ENCODE data around the gene KIF26B.
A peak's percentile ranks its signal among the peaks of the same experiment; 100 is the strongest.

KIF26B gene

GRCh38 chr1:245156736-245157505 lies 2.1 kb downstream of the KIF26B start:
- H3K27me3 ChIP-seq (ENCODE audit: insufficient read depth, low read length), result peaks cover 54% of the 10 kb centered on the region

GRCh38 chr1:245158913-245159312 lies 4.1 kb downstream of the KIF26B start:
- WGBS, result 81% methylated on average over 3 of the region's 3 CpGs
- peaks cover 42% of the 10 kb centered on the region for H3K27me3 ChIP-seq (ENCODE audit: insufficient read depth, low read length)

More at GRCh38 chr1:245156736-245157505, 2.1 kb downstream of the KIF26B start:
- Histone ChIP-seq H3K27ac (ENCODE audit: low read depth, low read length) (no peak overlapping the region), H3K36me3 (ENCODE audit: insufficient read depth, low read length) (no peaks in the 10 kb centered on the region), H3K9me3 (ENCODE audit: insufficient read depth, low read depth, low read length) (no peaks in the 10 kb centered on the region), H3K4me3 (ENCODE audit: low read length) (peak overlapping the region; percentile 66), H3K4me1 (ENCODE audit: insufficient read depth, low read length) (peaks cover 12% of the 10 kb centered on the region; the same call in 1 of the 2 replicates), H3K9ac (ENCODE audit: low read depth, low read length) (peak overlapping the region; percentile 48; the same call in 1 of the 2 replicates)
- WGBS, result 3% methylated on average over 44 of the region's 44 CpGs

GRCh38 chr1:245160288-245160687 lies 5.5 kb downstream of the KIF26B start:
- H3K36me3 ChIP-seq (ENCODE audit: insufficient read depth, low read length), result no peaks in the 10 kb centered on the region
- 88% methylated on average over 5 of the region's 5 CpGs for WGBS

More at GRCh38 chr1:245158913-245159312, 4.1 kb downstream of the KIF26B start:
- Histone ChIP-seq H3K4me1 (ENCODE audit: insufficient read depth, low read length) (peaks cover 12% of the 10 kb centered on the region; the same call in 1 of the 2 replicates), H3K9me3 (ENCODE audit: insufficient read depth, low read depth, low read length) (no peaks in the 10 kb centered on the region), H3K4me3 (ENCODE audit: low read length) (no peak overlapping the region), H3K9ac (ENCODE audit: low read depth, low read length) (no peak overlapping the region), H3K27ac (ENCODE audit: low read depth, low read length) (no peak overlapping the region), H3K36me3 (ENCODE audit: insufficient read depth, low read length) (no peaks in the 10 kb centered on the region)

GRCh38 chr1:245160741-245161400 lies 6.1 kb downstream of the KIF26B start:
- Histone ChIP-seq H3K9ac (ENCODE audit: low read depth, low read length) (no peak overlapping the region), H3K4me3 (ENCODE audit: low read length) (no peak overlapping the region), H3K4me1 (ENCODE audit: insufficient read depth, low read length) (peaks cover 9% of the 10 kb centered on the region; the same call in 1 of the 2 replicates), H3K36me3 (ENCODE audit: insufficient read depth, low read length) (no peaks in the 10 kb centered on the region), H3K27me3 (ENCODE audit: insufficient read depth, low read length) (peaks cover 23% of the 10 kb centered on the region), H3K27ac (ENCODE audit: low read depth, low read length) (no peak overlapping the region), H3K9me3 (ENCODE audit: insufficient read depth, low read depth, low read length) (no peaks in the 10 kb centered on the region)
- whole genome bisulfite sequencing, result 95% methylated on average over 3 of the region's 6 CpGs

More at GRCh38 chr1:245160288-245160687, 5.5 kb downstream of the KIF26B start:
- Histone ChIP-seq H3K27ac (ENCODE audit: low read depth, low read length) (no peak overlapping the region), H3K4me1 (ENCODE audit: insufficient read depth, low read length) (peaks cover 9% of the 10 kb centered on the region; the same call in 1 of the 2 replicates), H3K9me3 (ENCODE audit: insufficient read depth, low read depth, low read length) (no peaks in the 10 kb centered on the region), H3K4me3 (ENCODE audit: low read length) (no peak overlapping the region), H3K9ac (ENCODE audit: low read depth, low read length) (no peak overlapping the region), H3K27me3 (ENCODE audit: insufficient read depth, low read length) (peaks cover 29% of the 10 kb centered on the region)

GRCh38 chr1:245161866-245162265 lies 7.1 kb downstream of the KIF26B start:
- no peak overlapping the region for H3K27ac ChIP-seq (ENCODE audit: low read depth, low read length)
- no peaks in the 10 kb centered on the region for H3K9me3 ChIP-seq (ENCODE audit: insufficient read depth, low read depth, low read length)
- H3K27me3 ChIP-seq (ENCODE audit: insufficient read depth, low read length), result peaks cover 17% of the 10 kb centered on the region
- WGBS, result 81% methylated on average over 8 of the region's 8 CpGs
- H3K36me3 ChIP-seq (ENCODE audit: insufficient read depth, low read length), result no peaks in the 10 kb centered on the region
- no peak overlapping the region for H3K4me3 ChIP-seq (ENCODE audit: low read length)
- no peak overlapping the region for H3K9ac ChIP-seq (ENCODE audit: low read depth, low read length)
- H3K4me1 ChIP-seq (ENCODE audit: insufficient read depth, low read length), result peaks cover 17% of the 10 kb centered on the region

- no peaks in the 10 kb centered on the region for H3K27me3 ChIP-seq (ENCODE audit: insufficient read depth, low read length)
Measured at GRCh38 chr1:245166471-245166885, 11.7 kb downstream of the KIF26B start.

GRCh38 chr1:245168086-245168485 lies 13.3 kb downstream of the KIF26B start:
- Histone ChIP-seq H3K4me3 (ENCODE audit: low read length) (no peak overlapping the region), H3K27ac (ENCODE audit: low read depth, low read length) (no peak overlapping the region), H3K9me3 (ENCODE audit: insufficient read depth, low read depth, low read length) (no peaks in the 10 kb centered on the region), H3K9ac (ENCODE audit: low read depth, low read length) (no peak overlapping the region), H3K4me1 (ENCODE audit: insufficient read depth, low read length) (peaks cover 14% of the 10 kb centered on the region), H3K36me3 (ENCODE audit: insufficient read depth, low read length) (no peaks in the 10 kb centered on the region), H3K27me3 (ENCODE audit: insufficient read depth, low read length) (no peaks in the 10 kb centered on the region)
- WGBS, result 91% methylated on average over 13 of the region's 13 CpGs

More at GRCh38 chr1:245166471-245166885, 11.7 kb downstream of the KIF26B start:
- H3K36me3 ChIP-seq (ENCODE audit: insufficient read depth, low read length), result no peaks in the 10 kb centered on the region
- WGBS, result 37% methylated on average over 10 of the region's 10 CpGs
- H3K27ac ChIP-seq (ENCODE audit: low read depth, low read length), result no peak overlapping the region
- no peaks in the 10 kb centered on the region for H3K9me3 ChIP-seq (ENCODE audit: insufficient read depth, low read depth, low read length)
- no peak overlapping the region for H3K9ac ChIP-seq (ENCODE audit: low read depth, low read length)
- no peak overlapping the region for H3K4me3 ChIP-seq (ENCODE audit: low read length)
- peaks cover 14% of the 10 kb centered on the region for H3K4me1 ChIP-seq (ENCODE audit: insufficient read depth, low read length)

- Histone ChIP-seq H3K4me3 (ENCODE audit: low read length) (no peak overlapping the region), H3K4me1 (ENCODE audit: insufficient read depth, low read length) (peaks cover 14% of the 10 kb centered on the region), H3K9ac (ENCODE audit: low read depth, low read length) (no peak overlapping the region), H3K27me3 (ENCODE audit: insufficient read depth, low read length) (no peaks in the 10 kb centered on the region), H3K36me3 (ENCODE audit: insufficient read depth, low read length) (no peaks in the 10 kb centered on the region), H3K27ac (ENCODE audit: low read depth, low read length) (no peak overlapping the region), H3K9me3 (ENCODE audit: insufficient read depth, low read depth, low read length) (no peaks in the 10 kb centered on the region)
- WGBS, result 92% methylated on average over 7 of the region's 7 CpGs
Measured at GRCh38 chr1:245168906-245169305, 14.1 kb downstream of the KIF26B start.

GRCh38 chr1:245169376-245169775 lies 14.6 kb downstream of the KIF26B start:
- no peaks in the 10 kb centered on the region for H3K36me3 ChIP-seq (ENCODE audit: insufficient read depth, low read length)
- H3K4me3 ChIP-seq (ENCODE audit: low read length), result no peak overlapping the region
- WGBS, result 90% methylated on average over 7 of the region's 7 CpGs
- no peak overlapping the region for H3K27ac ChIP-seq (ENCODE audit: low read depth, low read length)
- H3K9ac ChIP-seq (ENCODE audit: low read depth, low read length), result no peak overlapping the region
- no peaks in the 10 kb centered on the region for H3K27me3 ChIP-seq (ENCODE audit: insufficient read depth, low read length)
- no peaks in the 10 kb centered on the region for H3K9me3 ChIP-seq (ENCODE audit: insufficient read depth, low read depth, low read length)
- peaks cover 14% of the 10 kb centered on the region for H3K4me1 ChIP-seq (ENCODE audit: insufficient read depth, low read length)

- Histone ChIP-seq H3K9ac (ENCODE audit: low read depth, low read length) (no peak overlapping the region), H3K36me3 (ENCODE audit: insufficient read depth, low read length) (no peaks in the 10 kb centered on the region), H3K9me3 (ENCODE audit: insufficient read depth, low read depth, low read length) (no peaks in the 10 kb centered on the region), H3K27ac (ENCODE audit: low read depth, low read length) (no peak overlapping the region), H3K4me3 (ENCODE audit: low read length) (no peak overlapping the region), H3K27me3 (ENCODE audit: insufficient read depth, low read length) (no peaks in the 10 kb centered on the region), H3K4me1 (ENCODE audit: insufficient read depth, low read length) (peaks cover 4% of the 10 kb centered on the region; the same call in 1 of the 2 replicates)
- WGBS, result 79% methylated on average over 7 of the region's 7 CpGs
Measured at GRCh38 chr1:245172026-245172425, 17.2 kb downstream of the KIF26B start.

GRCh38 chr1:245172829-245173228 lies 18.0 kb downstream of the KIF26B start:
- H3K27ac ChIP-seq (ENCODE audit: low read depth, low read length), result no peak overlapping the region
- H3K4me3 ChIP-seq (ENCODE audit: low read length), result no peak overlapping the region
- 97% methylated on average over 2 of the region's 2 CpGs for WGBS
- H3K27me3 ChIP-seq (ENCODE audit: insufficient read depth, low read length), result no peaks in the 10 kb centered on the region
- H3K4me1 ChIP-seq (ENCODE audit: insufficient read depth, low read length), result no peaks in the 10 kb centered on the region
- H3K9me3 ChIP-seq (ENCODE audit: insufficient read depth, low read depth, low read length), result no peaks in the 10 kb centered on the region
- H3K9ac ChIP-seq (ENCODE audit: low read depth, low read length), result no peak overlapping the region
- H3K36me3 ChIP-seq (ENCODE audit: insufficient read depth, low read length), result no peaks in the 10 kb centered on the region

All from HUES64 (cell line).